Measurements from ENCODE around the gene RSPH3. TPM values are rescaled to one million over a fixed set of nuclear protein-coding genes. Genes with fewer than 3 reads are reported as not detected.
"Not testable (repeated sequence)": the region's sequence is repeated elsewhere in the genome, so short reads cannot be mapped to it uniquely, and the experiment has no call there.

Gene RSPH3
- total and polyA plus RNA-seq, 2 donors = 5.8 to 8.6 TPM

DNA sequence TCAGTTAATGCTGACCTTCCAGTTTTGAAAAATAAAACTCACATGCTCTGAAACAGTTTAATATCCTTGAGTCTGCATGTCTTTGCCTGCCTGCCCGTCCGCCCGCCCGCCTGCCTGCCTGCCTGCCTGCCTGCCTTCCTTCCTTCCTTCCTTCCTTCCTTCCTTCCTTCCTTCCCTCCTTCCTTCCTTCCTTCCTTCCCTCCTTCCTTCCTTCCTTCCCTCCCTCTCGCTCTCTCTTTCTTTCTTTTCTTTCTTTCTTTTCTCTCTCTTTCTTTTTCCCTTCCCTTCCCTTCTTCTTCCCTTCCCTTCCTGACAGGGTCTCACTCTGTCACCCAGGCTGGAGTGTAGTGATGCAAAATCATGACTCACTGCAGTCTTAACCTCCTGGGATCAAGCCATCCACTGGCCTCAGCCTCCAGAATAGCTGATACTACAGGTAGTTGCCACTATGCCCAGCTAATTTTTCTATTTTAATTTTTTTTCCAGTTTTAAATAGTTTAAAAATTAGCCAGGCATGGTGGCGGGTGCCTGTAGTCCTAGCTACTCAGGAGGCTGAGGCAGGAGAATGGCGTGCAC is 10.1 kb upstream of the RSPH3 start:
- not testable (repeated sequence) for H3K27ac ChIP-seq (ENCODE audit: low read depth); H3K4me3 ChIP-seq (ENCODE audit: low read depth, low read length); DNase-seq (ENCODE audit: extremely low spot score); H3K36me3 ChIP-seq (ENCODE audit: insufficient read depth); H3K4me1 ChIP-seq (ENCODE audit: insufficient read depth)
- WGBS = 75% methylated on average over 7 of the region's 7 CpGs

DNA sequence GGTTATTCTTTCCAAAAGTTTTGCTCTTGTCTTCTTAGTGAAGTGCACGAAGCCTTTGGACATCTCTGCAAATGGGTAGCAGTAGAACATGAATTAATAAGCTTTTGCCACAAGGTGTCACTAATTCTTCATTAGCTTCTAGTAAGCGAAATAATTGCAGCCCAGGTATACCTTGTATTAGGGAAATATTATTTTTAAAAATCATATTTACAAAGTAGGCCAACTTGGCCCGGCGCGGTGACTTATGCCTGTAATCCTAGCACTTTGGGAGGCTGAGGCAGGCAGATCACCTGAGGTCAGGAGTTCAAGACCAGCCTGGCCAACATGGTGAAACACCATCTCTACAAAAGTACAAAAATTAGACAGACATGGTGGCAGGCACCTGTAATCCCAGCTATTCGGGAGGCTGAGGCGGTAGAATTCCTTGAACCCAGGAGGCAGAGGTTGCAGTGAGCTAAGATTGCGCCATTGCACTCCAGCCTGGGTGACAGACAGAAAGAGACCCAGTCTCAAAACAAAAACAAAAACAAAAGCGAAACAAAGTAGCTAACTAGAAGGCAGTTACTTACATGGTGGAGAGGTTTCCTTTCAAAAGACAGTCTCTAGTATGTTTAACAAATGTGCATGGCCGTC is 8.8 kb upstream of the RSPH3 start:
- WGBS = 82% methylated on average over 10 of the region's 10 CpGs
- no peaks in the 10 kb centered on the region for H3K4me1 ChIP-seq (ENCODE audit: insufficient read depth)
- no peak overlapping the region for H3K4me3 ChIP-seq (ENCODE audit: low read depth, low read length)
- H3K27ac ChIP-seq (ENCODE audit: low read depth) = no peak overlapping the region
- no peak for DNase-seq (ENCODE audit: extremely low spot score)
- no peaks in the 10 kb centered on the region for H3K36me3 ChIP-seq (ENCODE audit: insufficient read depth)

DNA sequence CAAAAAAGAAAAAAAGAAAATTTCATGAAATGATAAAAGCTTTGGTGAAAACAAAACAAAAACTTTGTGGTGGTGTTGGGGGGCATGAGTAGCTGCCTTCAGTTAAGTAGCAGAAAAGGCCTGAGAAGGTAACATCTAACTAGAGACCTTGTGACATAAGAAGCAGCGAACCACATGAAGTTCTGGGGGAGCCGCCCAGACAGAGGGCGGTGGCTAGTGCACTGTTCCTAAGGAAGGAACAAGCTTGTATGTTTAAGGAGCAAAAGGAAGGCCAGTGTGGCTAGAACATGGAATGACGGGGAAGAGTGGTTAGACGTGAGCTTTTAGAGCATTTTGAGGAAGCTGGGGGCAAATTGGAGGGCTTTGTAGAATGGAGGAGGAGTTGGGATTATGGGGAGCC is 7.5 kb upstream of the RSPH3 start:
- no peaks in the 10 kb centered on the region for H3K4me1 ChIP-seq (ENCODE audit: insufficient read depth)
- H3K36me3 ChIP-seq (ENCODE audit: insufficient read depth) = no peaks in the 10 kb centered on the region
- H3K27ac ChIP-seq (ENCODE audit: low read depth) = no peak overlapping the region
- WGBS = 88% methylated on average over 5 of the region's 5 CpGs
- no peak for DNase-seq (ENCODE audit: extremely low spot score)
- H3K4me3 ChIP-seq (ENCODE audit: low read depth, low read length) = no peak overlapping the region

DNA sequence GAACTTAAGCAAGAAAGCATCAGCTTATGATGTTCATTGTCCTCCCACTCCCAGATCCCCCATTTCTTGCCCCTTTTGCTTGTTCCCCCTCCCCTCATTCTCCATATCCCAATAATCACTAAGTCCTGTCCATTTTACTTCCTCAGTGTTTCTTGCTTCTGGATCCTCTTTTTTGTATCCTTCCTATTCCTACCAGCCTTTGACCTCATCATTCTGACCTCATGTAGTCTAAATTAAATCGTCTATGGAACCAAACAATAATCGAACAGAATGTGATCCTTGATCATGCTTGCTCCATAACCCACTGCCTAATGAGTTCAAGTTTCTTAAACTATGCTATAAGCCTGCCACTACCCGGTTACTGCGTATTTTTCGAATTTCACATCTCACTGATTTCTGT is 5.4 kb upstream of the RSPH3 start:
- 91% methylated on average over 5 of the region's 5 CpGs for WGBS
- H3K27ac ChIP-seq (ENCODE audit: low read depth) = no peak overlapping the region
- H3K36me3 ChIP-seq (ENCODE audit: insufficient read depth) = no peaks in the 10 kb centered on the region
- no peak overlapping the region for H3K4me3 ChIP-seq (ENCODE audit: low read depth, low read length)
- no peaks in the 10 kb centered on the region for H3K4me1 ChIP-seq (ENCODE audit: insufficient read depth)
- no peak for DNase-seq (ENCODE audit: extremely low spot score)

DNA sequence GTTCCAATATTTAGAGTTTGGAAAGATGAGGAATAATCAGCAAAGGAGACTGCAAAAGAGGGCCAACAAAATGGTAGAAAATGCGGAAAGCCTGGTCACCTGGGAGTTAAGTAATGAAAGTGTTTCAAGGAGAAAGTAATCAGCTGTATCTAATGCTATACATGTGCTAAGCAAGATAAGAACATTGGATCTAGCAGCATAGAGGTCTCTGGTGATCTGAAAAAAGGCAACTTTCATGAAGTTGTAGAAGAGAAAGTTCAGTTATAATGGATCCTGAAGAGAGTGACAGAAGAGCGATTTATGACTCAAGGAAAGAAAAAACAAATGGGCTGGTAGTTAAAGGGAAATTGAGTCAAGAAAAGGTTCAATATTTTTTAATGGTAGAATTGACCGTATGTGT is 4.6 kb upstream of the RSPH3 start:
- Histone ChIP-seq H3K4me1 (ENCODE audit: insufficient read depth) (no peaks in the 10 kb centered on the region), H3K4me3 (ENCODE audit: low read depth, low read length) (no peak overlapping the region), H3K36me3 (ENCODE audit: insufficient read depth) (no peaks in the 10 kb centered on the region), H3K27ac (ENCODE audit: low read depth) (no peak overlapping the region)
- no peak for DNase-seq (ENCODE audit: extremely low spot score)
- WGBS = 78% methylated on average over 3 of the region's 3 CpGs

DNA sequence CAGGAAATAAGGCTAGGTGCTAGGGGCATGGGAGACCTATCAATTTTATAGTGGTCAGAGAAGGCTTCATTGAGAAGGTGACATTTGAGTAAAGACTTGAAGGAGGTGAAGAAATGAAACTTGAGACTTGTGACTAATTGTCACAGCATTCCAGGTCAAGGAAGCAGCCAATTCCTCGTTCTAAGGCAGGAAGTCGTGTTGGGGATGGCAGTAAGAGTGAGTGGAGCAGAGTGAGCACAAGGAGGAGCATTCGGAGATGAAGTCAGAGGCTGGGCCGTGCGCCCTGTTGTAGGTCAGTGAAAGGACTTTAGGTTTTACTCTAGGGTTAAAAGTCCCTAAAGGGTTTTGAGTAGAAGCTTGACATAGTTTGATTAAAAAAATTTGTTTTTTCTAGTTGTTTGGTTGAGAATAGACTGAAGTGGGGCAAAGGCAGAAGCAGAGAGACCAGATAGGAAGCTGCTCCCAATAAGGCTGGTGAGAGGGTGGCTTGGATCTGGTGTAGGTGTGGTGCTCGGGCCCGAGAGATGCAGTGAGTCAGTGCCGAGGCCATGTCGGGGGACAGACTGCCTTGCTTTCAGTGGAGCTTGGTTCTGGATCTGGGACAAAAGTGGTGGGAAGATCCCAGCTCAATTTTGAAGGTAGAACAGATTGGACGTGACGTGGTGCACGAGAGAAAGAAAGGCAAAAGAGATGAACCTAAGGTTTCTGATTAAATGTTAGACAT is 2.6 kb upstream of the RSPH3 start:
- DNase-seq (ENCODE audit: extremely low spot score) = no peak
- 94% methylated on average over 12 of the region's 12 CpGs for WGBS
- Histone ChIP-seq H3K36me3 (ENCODE audit: insufficient read depth) (no peaks in the 10 kb centered on the region), H3K27ac (ENCODE audit: low read depth) (no peak overlapping the region), H3K4me3 (ENCODE audit: low read depth, low read length) (no peak overlapping the region), H3K4me1 (ENCODE audit: insufficient read depth) (no peaks in the 10 kb centered on the region)

DNA sequence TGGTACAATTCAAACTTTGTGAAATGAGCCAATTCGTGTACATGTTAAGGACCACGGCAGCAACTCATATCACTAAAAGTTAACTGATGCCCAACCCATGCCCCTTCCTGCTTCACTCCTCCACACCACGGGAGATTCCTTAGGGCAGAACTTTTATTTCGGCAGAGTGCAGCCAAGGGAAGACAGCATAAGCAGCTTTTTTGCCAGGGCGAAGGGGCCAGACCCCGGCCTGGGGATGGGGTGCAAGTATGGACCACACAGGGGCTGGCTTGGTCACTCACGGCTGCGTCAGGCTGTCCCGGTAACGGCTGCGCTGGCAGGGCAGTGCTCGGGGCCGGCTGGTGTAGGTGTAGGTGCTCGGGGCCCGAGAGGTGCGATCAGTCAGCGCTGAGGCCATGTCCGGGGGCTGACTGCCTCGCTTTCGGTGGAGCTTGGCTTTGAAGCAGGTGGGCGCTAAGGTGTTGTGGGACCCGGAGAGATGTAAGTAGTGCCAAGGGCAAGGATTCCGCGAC is 792 bp downstream of the RSPH3 start:
- no peaks in the 10 kb centered on the region for H3K36me3 ChIP-seq (ENCODE audit: insufficient read depth)
- DNase-seq (ENCODE audit: extremely low spot score) = no peak
- H3K4me3 ChIP-seq (ENCODE audit: low read depth, low read length) = peak overlapping the region; percentile 73
- peak overlapping the region; percentile 68 for H3K27ac ChIP-seq (ENCODE audit: low read depth)
- WGBS = under 1% methylated on average over 24 of the region's 24 CpGs
- H3K4me1 ChIP-seq (ENCODE audit: insufficient read depth) = no peaks in the 10 kb centered on the region

DNA sequence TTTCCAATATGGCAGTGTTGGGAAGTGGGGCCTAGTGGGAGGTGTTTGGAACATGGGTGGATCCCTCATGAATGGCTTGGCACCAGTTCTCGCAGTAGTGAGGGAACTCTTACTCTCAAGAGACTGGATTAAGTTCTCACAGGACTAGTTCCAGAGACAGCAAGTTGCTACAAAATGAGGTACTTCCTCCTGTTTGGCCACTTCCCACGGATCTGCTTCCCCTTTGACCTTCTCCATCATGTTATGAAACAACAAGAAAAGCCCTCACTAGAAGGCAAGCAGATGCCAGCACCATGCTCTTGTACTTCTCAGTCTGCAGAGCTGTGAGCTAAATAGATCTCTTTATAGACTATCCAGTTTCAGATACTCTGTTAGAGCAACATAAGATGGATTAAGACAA is 3.1 kb downstream of the RSPH3 start:
- DNase-seq (ENCODE audit: extremely low spot score) = no peak
- H3K4me3 ChIP-seq (ENCODE audit: low read depth, low read length) = no peak overlapping the region
- H3K36me3 ChIP-seq (ENCODE audit: insufficient read depth) = no peaks in the 10 kb centered on the region
- no peaks in the 10 kb centered on the region for H3K4me1 ChIP-seq (ENCODE audit: insufficient read depth)
- no peak overlapping the region for H3K27ac ChIP-seq (ENCODE audit: low read depth)
- WGBS = 68% methylated on average over 2 of the region's 2 CpGs

DNA sequence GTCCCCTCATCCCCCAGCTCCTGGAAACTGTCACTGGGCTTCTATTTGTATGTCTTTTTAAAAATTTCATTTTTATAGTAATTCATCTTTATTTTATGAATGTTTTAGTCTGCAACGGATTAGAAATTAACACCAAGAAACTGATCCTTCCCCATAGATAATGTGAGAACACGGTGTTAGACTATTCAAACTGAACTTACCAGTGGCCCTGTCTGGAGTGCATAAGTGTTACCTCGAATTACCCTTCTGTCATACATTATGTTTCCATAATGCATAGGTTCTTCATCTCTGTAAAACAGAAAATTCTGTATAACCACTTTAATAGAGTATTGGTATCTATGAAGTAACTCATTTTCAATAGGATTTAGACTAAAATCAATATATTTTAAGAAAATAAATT is 6.4 kb downstream of the RSPH3 start:
- no peak overlapping the region for H3K27ac ChIP-seq (ENCODE audit: low read depth)
- H3K4me3 ChIP-seq (ENCODE audit: low read depth, low read length) = no peak overlapping the region
- DNase-seq (ENCODE audit: extremely low spot score) = no peak
- H3K36me3 ChIP-seq (ENCODE audit: insufficient read depth) = no peaks in the 10 kb centered on the region
- H3K4me1 ChIP-seq (ENCODE audit: insufficient read depth) = no peaks in the 10 kb centered on the region
- WGBS = over 99% methylated on average over 3 of the region's 3 CpGs

DNA sequence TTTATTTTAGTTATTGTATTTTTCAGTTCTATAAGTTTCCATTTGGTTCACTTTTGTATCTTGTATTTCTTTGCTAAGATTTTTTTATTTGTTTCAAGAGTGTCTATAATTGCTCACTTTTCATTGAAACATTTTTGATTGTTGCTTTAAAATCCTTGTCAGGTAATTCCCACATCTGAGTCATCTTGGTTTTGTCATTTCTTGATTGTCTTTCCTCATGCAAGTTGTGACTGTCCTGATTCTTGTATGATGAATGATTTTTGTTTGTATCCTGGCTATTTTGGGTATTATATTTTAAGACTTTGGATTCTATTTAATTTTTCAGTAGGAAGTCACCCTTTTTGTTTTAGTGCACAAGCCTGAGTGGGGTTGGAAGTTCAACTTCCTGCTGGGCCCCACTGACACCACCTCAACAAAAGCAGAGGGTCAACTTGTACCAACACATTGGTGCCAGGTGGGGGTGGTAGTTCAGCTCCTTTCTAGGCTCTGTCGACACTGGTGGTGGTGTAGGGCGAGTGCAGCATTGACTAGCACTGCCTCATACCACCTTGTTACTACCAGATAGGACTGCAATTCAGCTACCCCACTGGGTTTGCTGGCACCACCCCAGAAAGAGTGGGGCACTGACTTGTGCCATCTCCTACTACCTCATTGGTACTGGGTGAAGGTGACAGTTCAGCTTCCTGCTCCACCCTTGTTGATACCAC is 8.8 kb downstream of the RSPH3 start:
- no peak for DNase-seq (ENCODE audit: extremely low spot score)

DNA sequence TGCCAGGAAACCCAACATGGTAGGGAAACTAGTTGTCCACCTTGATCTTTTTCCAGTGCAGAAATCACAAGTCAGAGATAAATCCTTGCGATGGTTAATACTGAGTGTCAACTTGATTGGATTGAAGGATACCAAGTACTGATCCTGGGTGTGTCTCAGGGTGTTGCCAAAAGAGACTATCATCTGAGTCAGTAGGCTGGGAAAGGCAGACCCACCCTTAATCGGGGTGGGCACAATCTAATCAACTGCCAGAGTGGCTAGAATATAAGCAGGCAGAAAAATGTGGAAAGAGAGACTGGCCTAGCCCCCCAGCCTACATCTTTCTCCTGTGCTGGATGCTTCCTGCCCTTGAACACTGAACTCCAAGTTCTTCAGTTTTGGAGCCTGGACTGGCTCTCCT is 10.3 kb downstream of the RSPH3 start:
- not testable (repeated sequence) for H3K27ac ChIP-seq (ENCODE audit: low read depth); H3K36me3 ChIP-seq (ENCODE audit: insufficient read depth); H3K4me1 ChIP-seq (ENCODE audit: insufficient read depth); DNase-seq (ENCODE audit: extremely low spot score); H3K4me3 ChIP-seq (ENCODE audit: low read depth, low read length)
- 96% methylated on average over 2 of the region's 2 CpGs for WGBS

More for the DNA sequence above, 8.8 kb downstream of the RSPH3 start:
- no peaks in the 10 kb centered on the region for H3K36me3 ChIP-seq (ENCODE audit: insufficient read depth)
- H3K4me3 ChIP-seq (ENCODE audit: low read depth, low read length) = no peak overlapping the region
- no peaks in the 10 kb centered on the region for H3K4me1 ChIP-seq (ENCODE audit: insufficient read depth)
- WGBS = 95% methylated on average over 2 of the region's 2 CpGs
- no peak overlapping the region for H3K27ac ChIP-seq (ENCODE audit: low read depth)

DNA sequence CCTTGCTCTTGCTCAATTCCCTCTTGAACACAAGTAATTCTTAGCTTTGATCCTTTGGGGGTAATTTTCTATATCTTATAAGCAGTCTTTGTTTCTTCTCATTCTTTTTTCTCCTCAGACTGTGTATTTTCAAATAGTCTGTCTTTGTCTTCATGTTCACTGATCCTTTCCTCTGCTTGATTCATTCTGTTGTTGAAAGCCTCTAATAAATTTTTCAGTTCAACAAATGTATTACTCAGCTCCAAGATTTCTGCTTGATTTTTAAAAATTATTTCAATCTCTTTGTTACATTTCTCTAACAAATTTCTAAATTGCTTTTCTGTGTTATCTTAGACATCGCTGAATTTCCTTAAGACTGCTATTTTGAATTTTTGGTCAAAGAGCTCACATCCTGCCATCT is 11.5 kb downstream of the RSPH3 start:
- DNase-seq (ENCODE audit: extremely low spot score) = no peak
- Histone ChIP-seq H3K36me3 (ENCODE audit: insufficient read depth) (no peaks in the 10 kb centered on the region), H3K27ac (ENCODE audit: low read depth) (no peak overlapping the region), H3K4me1 (ENCODE audit: insufficient read depth) (no peaks in the 10 kb centered on the region), H3K4me3 (ENCODE audit: low read depth, low read length) (no peak overlapping the region)
- WGBS = 100% methylated on average over 1 of the region's 1 CpG

DNA sequence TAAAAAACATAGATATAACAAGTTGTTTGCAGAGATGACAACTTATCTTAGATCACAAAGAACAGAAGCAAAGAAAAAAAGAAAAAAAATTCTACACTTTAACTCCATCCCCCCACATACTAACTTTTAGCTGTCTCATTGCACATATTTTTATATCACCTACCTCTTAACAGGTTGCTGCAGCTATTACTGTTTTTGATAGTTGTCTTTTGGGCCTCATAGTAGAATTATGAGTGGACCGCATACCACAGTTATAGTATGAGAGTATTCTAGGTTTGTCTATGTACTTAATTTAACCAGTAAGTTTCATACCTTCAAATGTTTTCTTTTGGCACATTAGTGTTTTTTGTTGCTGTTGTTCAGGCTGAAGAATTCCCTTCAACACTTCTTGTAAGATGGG is 12.3 kb downstream of the RSPH3 start:
- WGBS = 95% methylated on average over 1 of the region's 1 CpG
- Histone ChIP-seq H3K27ac (ENCODE audit: low read depth) (no peak overlapping the region), H3K36me3 (ENCODE audit: insufficient read depth) (no peaks in the 10 kb centered on the region), H3K4me1 (ENCODE audit: insufficient read depth) (no peaks in the 10 kb centered on the region), H3K4me3 (ENCODE audit: low read depth, low read length) (no peak overlapping the region)
- no peak for DNase-seq (ENCODE audit: extremely low spot score)

DNA sequence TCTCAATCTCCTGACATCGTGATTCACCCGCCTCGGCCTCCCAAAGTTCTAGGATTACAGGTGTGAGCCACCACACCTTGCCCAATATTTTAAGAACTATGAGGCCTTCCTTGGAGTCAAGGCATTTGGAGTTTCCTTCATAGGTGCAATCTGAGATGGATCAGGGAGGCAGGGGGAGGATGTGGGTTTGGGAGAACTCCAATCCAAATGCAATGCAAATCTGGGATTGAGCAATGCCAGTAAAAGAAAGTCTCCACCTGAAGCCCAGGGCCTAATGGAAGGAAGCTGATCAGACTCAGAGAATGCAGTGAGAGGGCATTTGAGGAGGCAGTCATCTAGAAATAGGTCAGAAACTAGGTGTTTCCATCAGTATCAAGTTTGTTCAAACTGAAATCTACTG is 21.2 kb downstream of the RSPH3 start:
- 96% methylated on average over 3 of the region's 3 CpGs for WGBS
- no peaks in the 10 kb centered on the region for H3K36me3 ChIP-seq (ENCODE audit: insufficient read depth)

More for the DNA sequence above, 21.2 kb downstream of the RSPH3 start:
- Histone ChIP-seq H3K4me3 (ENCODE audit: low read depth, low read length) (no peak overlapping the region), H3K27ac (ENCODE audit: low read depth) (no peak overlapping the region), H3K4me1 (ENCODE audit: insufficient read depth) (no peaks in the 10 kb centered on the region)
- DNase-seq (ENCODE audit: extremely low spot score) = no peak

All from urinary bladder (tissue), 4 donors.